HG02981 (cell line): ENCODE measurements around the gene ARHGAP15.

Experiments
- ATAC-seq: cut with Tn5 transposase; IDR thresholded peaks from one replicate; pipeline ENCODE4 v1.9.1; 2021; ENCODE audit warnings: mild to moderate bottlenecking, moderate library complexity; ENCODE audit not compliant: unreplicated experiment

The ARHGAP15 gene

GRCh38 chr2:143333168-143333791, 204.1 kb downstream of the ARHGAP15 start:
- no peak for ATAC-seq

- no peak for ATAC-seq
Measured at GRCh38 chr2:143333847-143334246, 204.6 kb downstream of the ARHGAP15 start.

GRCh38 chr2:143334837-143335236, 205.6 kb downstream of the ARHGAP15 start:
- ATAC-seq, result no peak

DNA sequence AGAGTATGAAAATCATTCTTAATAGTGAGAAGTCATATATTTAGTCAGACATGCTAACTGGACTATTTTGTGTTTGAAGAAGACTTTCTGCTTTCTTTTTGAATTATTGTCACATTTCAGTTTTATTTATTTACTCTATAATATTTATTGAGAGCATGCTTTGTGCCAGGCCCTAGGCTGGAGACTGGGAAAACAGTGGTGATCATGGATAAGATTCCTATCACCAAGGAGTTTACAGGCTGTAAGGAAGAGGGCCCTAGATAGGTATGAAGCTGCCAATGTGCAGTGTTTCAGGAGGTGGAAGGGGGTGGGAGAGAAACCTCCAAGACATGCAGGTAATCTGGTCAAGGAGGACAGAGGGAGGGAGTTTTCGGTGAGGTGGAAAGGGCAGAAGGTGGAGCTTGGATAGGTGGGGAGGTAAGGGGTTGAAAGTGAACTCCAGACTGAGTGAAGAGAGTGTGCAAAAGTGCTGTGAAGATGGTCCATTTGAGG, 207.5 kb downstream of the ARHGAP15 start:
- no peak for ATAC-seq

DNA sequence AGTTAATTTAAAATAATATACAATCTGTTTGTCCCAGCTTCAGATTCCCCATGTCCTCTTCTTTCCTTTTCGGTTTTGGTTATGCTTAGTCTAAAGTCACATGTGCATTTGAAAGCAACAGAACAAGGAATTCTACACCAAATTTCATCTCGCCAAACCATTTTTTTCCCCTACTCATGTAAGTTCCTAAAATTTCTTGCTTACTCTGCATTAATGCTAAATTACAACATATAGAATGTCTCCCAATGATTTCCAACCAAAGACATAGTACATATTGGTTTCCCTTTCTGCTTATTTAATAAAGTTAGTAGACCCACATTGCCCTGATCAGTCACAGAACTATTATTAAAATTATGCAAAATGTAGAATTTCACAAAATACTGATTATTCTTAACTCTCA, 212.3 kb downstream of the ARHGAP15 start:
- no peak for ATAC-seq

DNA sequence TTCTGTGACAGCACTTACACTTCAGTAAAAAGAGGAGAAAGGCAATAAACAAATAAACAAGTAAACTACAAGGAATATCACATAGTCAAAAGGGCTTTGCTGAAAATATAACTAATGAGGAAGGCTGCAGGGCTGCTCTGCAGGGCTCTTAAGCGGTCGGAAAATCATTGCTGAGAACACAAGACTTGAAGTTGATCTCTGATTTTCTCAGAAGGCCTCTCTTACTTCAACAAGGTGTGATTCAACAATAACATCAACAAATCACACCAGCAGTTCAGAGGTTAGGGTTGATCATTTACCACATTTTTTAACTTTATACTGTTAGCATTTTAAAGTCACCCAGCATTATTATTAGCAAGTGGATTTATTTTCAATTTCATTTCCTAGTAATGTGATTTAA, 215.6 kb downstream of the ARHGAP15 start:
- no peak for ATAC-seq

DNA sequence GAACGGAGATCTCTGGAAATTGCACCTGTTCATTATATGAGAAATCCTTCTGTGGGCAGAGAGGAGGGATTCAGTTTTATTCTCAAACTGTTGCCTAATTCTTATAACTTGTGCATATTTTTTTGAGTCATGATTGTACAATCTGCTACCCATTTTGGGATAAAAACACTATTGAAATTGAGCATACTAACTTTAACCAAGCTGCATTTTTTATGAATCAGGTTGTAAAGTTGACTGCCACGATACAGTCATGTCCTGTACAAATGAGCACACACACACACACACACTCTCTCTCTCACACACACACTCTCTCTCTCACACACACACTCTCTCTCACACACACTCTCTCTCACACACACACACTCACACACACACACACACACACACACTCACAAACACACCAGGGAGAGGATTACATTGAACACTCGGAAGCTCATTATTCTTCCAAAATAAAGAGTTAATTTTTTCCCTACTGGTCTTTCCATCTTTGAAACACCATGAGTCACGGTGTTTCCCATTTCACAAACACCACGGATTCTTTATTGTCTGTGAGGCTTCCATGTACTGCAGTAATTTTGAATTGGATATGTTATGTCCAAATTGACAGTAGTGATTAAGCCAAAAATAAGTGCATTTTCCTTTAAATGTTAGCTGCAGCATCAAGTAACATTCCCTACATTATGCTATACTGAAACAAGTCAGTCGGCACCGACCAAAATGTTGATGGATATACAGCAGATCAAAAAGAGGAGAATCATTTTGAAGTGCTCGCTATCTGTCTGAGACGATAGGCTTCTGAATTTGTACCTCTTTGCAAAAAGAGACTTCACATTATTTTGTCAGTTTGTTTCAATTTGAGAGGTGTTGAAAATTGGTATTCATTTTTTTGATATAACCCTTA, 216.9 kb downstream of the ARHGAP15 start:
- ATAC-seq, result no peak

- no peak for ATAC-seq
Measured at GRCh38 chr2:143347271-143347695, 218.1 kb downstream of the ARHGAP15 start.

- no peak for ATAC-seq
Measured at GRCh38 chr2:143347901-143348414, 218.7 kb downstream of the ARHGAP15 start.

DNA sequence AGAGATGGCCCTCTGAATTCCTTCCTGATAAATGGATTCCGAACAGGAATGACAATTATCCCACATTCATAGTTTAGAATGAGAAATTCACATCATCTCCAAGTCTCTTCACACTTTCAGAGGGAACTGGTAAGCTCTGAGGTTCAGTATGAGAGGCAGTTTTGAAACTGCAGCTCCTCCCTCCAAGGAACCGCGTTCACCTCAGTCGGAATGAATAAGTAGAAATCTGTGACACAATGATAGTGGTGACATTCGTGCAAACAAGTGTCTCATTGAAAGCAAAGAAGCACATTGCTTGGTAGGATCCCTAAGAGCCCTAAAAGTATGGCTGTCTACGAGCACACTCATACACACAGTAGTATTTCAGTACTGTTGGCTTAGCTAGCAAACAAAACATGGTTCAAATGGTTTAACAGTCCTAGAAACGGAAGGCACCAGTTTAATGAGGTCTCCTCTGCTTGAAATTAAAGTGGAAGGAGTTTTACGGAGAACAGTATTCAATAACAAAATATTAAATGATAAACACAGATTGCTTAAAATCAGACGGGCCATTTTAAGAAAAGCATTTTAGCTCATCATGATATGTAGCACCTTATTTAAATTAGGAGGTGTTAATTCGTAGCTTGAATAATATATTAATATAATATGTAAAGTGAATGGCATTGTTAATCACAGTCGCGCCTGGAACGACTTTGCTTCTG, 225.0 kb downstream of the ARHGAP15 start:
- no peak for ATAC-seq

- ATAC-seq, result no peak
Measured at GRCh38 chr2:143355870-143356269, 226.7 kb downstream of the ARHGAP15 start.

GRCh38 chr2:143356336-143356735, 227.1 kb downstream of the ARHGAP15 start:
- no peak for ATAC-seq

GRCh38 chr2:143356736-143357446, 227.7 kb downstream of the ARHGAP15 start:
- ATAC-seq, result no peak

- ATAC-seq, result no peak
Measured at GRCh38 chr2:143357966-143358365, 228.7 kb downstream of the ARHGAP15 start.

GRCh38 chr2:143361346-143361745, 232.1 kb downstream of the ARHGAP15 start:
- no peak for ATAC-seq

DNA sequence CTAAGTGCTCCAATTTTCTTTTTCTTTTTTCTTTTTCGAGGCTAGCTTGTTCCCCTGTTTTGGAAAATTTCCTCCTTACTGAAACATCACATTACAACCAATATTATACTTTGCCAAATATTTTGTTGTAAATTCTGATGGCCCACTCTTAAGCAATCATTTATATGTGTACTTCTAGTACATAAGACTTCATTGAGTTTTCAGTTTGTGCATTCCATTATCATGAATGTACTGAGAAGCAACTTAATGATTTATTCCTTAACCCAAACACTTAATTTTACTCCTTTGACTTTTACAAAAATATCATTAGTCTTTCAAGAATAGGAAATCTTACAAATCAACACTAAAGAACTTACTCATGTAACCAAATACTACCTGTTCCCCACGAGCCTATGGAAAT, 242.4 kb downstream of the ARHGAP15 start:
- ATAC-seq, result no peak

DNA sequence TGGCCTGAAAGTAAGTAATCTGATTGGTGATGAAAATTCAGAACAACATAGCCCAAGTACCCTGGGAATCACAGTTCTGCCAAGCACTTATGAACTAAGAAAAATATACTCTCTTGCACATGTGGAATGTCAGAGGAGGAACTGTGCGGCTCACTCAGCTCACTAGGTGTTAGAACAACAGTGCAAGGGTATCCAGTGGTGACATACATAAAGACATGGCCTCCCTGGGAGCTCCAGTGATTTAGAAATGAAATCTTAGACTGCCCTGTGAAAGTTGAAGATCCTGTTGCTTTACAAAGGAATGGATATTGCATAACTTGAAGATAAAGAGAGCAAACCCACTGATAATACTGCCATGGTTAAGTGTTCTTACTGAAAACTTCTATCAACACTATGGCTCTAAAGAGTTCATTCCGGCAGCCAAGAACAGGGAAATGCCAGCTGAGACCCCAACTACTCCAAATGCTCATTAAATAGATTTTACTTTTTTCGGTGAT, 246.2 kb downstream of the ARHGAP15 start:
- ATAC-seq, result no peak

DNA sequence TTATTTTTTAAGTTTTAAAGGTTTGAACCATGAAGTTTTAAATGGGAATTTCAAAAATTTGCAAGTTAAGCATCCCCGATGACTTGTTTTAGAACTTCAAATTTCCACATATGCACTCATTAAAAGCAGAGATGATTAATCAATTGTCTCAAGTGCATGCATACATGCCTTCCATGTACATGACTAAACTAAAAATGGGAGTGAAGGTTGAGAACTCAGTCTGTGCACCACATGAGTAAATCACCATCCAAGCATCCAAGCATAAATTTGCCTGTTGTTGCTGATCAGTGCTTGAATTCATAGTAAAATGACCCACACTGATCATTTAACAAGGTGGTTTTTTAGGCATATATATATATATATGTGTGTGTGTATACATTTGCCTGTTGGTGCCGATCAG, 249.8 kb downstream of the ARHGAP15 start:
- no peak for ATAC-seq

- ATAC-seq, result no peak
Measured at GRCh38 chr2:143379955-143380354, 250.7 kb downstream of the ARHGAP15 start.

DNA sequence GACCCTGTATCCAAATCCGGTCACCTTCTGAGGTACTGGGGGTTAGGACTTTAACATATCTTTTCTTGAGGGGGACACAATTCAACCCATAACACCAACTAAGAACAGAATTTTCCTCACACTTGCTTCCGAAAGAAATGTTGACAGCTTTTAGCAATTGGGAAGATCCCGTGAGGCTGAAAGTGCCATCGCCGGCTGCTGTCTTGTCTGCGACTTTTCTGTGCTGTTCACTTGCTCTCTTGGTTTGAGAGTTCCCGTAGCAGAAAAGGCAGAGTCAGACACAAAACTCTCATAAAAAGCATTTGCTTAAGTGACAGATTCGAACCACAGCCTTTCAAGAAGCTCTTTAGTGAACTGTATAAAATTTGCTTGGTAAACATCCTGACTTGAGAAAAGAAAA, 253.4 kb downstream of the ARHGAP15 start:
- ATAC-seq, result no peak
